ENCODE results near the gene RCVRN. TPM values are rescaled to one million over a fixed set of nuclear protein-coding genes. Genes with fewer than 3 reads are reported as not detected.
A peak's percentile ranks its signal among the peaks of the same experiment; 100 is the strongest.

RCVRN gene
- total and polyA plus RNA-seq, 7 donors: 0.07 to 1.2 (median 0.36) TPM; not detected in 2

- Histone ChIP-seq H3K9me3 (no peaks in the 10 kb centered on the region), H3K27ac (peak overlapping the region; percentile 28 to 54 (median 48)), H3K36me3 (no peaks in the 10 kb centered on the region), H3K4me1 (peaks cover 0 to 16% (median 10%) of the 10 kb centered on the region in 4 donors), H3K4me3 (no peak overlapping the region), H3K27me3 (no peaks in the 10 kb centered on the region)
- DNase-seq: no peak
- intact Hi-C loops (cut with DNase I): no loop called here
- peak in 1 of 4 donors; percentile 28 for TF ChIP-seq POLR2AphosphoS5 (IDR thresholded peaks at IDR 0.05)
- TF ChIP-seq EP300 (IDR thresholded peaks at IDR 0.05): no peak
- WGBS, 2 donors: 9 to 19% methylated on average over 3 of the region's 3 CpGs
Observed at GRCh38 chr17:9875441-9875840, 29.6 kb downstream of the RCVRN start.

- Histone ChIP-seq H3K27me3 (no peaks in the 10 kb centered on the region), H3K36me3 (no peaks in the 10 kb centered on the region), H3K4me3 (no peak overlapping the region), H3K27ac (peak overlapping the region; percentile 28 to 54 (median 48)), H3K4me1 (peaks cover 0 to 16% (median 10%) of the 10 kb centered on the region in 4 donors), H3K9me3 (no peaks in the 10 kb centered on the region)
- TF ChIP-seq EP300 (IDR thresholded peaks at IDR 0.05) (no peak), POLR2A (IDR thresholded peaks at IDR 0.05) (no peak), POLR2AphosphoS5 (IDR thresholded peaks at IDR 0.05) (no peak), CTCF (IDR thresholded peaks at IDR 0.05) (no peak)
- no peak for DNase-seq
- 76 to 77% methylated on average over 3 of the region's 3 CpGs for WGBS, 2 donors
- intact Hi-C loops (cut with DNase I): no loop called here
Observed at GRCh38 chr17:9874722-9875121, 30.3 kb downstream of the RCVRN start.

DNA sequence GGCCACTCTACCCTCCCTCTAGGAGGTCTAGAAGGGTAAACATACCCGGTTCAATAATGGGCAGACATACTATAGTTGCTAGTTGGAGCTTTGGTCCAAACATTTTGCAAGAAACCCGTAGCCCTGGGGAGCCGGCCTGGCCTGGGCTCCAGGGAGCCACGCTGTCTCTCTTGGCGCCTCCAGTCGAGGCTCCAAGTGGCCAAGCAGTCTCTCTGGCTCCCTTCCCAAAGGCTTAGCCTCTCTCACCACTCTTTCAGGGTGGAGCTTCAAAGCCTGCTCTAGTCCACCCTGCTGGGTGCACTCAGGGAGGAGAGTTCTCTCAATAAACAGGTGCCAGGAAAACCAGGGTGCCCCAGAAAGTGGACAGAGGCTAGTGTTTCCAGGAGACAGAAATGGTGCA, 32.2 kb downstream of the RCVRN start:
- no peak overlapping the region for H3K27ac ChIP-seq
- H3K4me3 ChIP-seq: no peak overlapping the region
- H3K27me3 ChIP-seq: no peaks in the 10 kb centered on the region
- 73 to 77% methylated on average over 6 of the region's 6 CpGs for WGBS, 2 donors
- intact Hi-C loops (cut with DNase I): no loop called here
- peaks cover 0 to 16% (median 10%) of the 10 kb centered on the region in 4 donors for H3K4me1 ChIP-seq
- DNase-seq: no peak
- TF ChIP-seq POLR2AphosphoS5 (IDR thresholded peaks at IDR 0.05): no peak
- TF ChIP-seq POLR2A (IDR thresholded peaks at IDR 0.05): no peak
- no peak for TF ChIP-seq EP300 (IDR thresholded peaks at IDR 0.05)
- H3K36me3 ChIP-seq: no peaks in the 10 kb centered on the region
- H3K9me3 ChIP-seq: no peaks in the 10 kb centered on the region

- H3K27me3 ChIP-seq: no peaks in the 10 kb centered on the region
- no peak overlapping the region for H3K27ac ChIP-seq
- peaks cover 0 to 7% (median 0%) of the 10 kb centered on the region in 4 donors for H3K36me3 ChIP-seq
- 75 to 77% methylated on average over 3 of the region's 3 CpGs for WGBS, 2 donors
- TF ChIP-seq CTCF (IDR thresholded peaks at IDR 0.05) (no peak), EP300 (IDR thresholded peaks at IDR 0.05) (no peak)
- DNase-seq: no peak
- intact Hi-C loops (cut with DNase I): no loop called here
- no peak overlapping the region for H3K4me3 ChIP-seq
- no peaks in the 10 kb centered on the region for H3K4me1 ChIP-seq
- H3K9me3 ChIP-seq: no peaks in the 10 kb centered on the region
Observed at GRCh38 chr17:9868552-9868951, 36.5 kb downstream of the RCVRN start.

DNA sequence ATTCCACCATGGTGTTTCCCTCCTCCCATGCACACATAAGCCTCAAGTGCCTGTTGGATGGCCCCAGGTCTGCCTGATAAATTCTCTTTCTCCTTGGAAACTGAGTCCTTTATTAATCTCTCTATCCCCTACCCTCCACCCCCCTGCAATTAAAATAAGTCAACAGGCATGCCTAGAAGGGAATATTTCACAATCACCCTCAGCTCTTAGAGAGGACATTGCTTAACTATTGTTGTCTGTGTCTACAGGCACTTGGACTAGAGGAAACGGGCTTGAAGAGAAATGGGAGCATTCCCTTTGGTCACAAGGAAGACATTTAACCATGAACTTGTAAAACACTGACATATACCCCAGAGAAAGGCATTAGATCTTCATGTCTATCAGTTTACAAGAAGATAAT, 39.5 kb downstream of the RCVRN start:
- no peak for DNase-seq
- Histone ChIP-seq H3K4me1 (no peaks in the 10 kb centered on the region), H3K4me3 (no peak overlapping the region), H3K9me3 (no peaks in the 10 kb centered on the region), H3K27ac (no peak overlapping the region), H3K36me3 (peaks cover 0 to 7% (median 0%) of the 10 kb centered on the region in 4 donors), H3K27me3 (no peaks in the 10 kb centered on the region)
- WGBS, 2 donors: 29 to 52% methylated on average over 1 of the region's 1 CpG
- TF ChIP-seq CTCF (IDR thresholded peaks at IDR 0.05): no peak
- TF ChIP-seq EP300 (IDR thresholded peaks at IDR 0.05): no peak
- no peak for TF ChIP-seq POLR2AphosphoS5 (IDR thresholded peaks at IDR 0.05)
- TF ChIP-seq POLR2A (IDR thresholded peaks at IDR 0.05): no peak
- intact Hi-C loops (cut with DNase I): no loop called here

GRCh38 chr17:9862949-9863348, 42.1 kb downstream of the RCVRN start:
- Histone ChIP-seq H3K36me3 (peaks cover 0 to 7% (median 0%) of the 10 kb centered on the region in 4 donors), H3K9me3 (peaks cover 0 to 2% (median 0%) of the 10 kb centered on the region in 4 donors), H3K4me3 (no peak overlapping the region), H3K27ac (no peak overlapping the region), H3K4me1 (no peaks in the 10 kb centered on the region), H3K27me3 (no peaks in the 10 kb centered on the region)
- DNase-seq: no peak
- intact Hi-C loops (cut with DNase I): no loop called here
- 58 to 68% methylated on average over 4 of the region's 4 CpGs for WGBS, 2 donors
- TF ChIP-seq POLR2AphosphoS5 (IDR thresholded peaks at IDR 0.05): no peak
- TF ChIP-seq POLR2A (IDR thresholded peaks at IDR 0.05): no peak
- no peak for TF ChIP-seq EP300 (IDR thresholded peaks at IDR 0.05)
- no peak for TF ChIP-seq CTCF (IDR thresholded peaks at IDR 0.05)
